Astrocyte (in vitro differentiated cells and primary cell): ENCODE results near the gene SIRT2. TPM values are rescaled to one million over a fixed set of nuclear protein-coding genes. Genes with fewer than 3 reads are reported as not detected.

Experiments used
- DNase-seq: peaks from one replicate; pipeline ENCODE4 v3.0.0-alpha.2; 2010; ENCODE audit warnings: low read depth
- FAIRE-seq: peaks from 2 replicates; lab custom pipeline; 2011; peaks lifted over from hg19 to GRCh38; lab: Jason Lieb, UNC
- H2AFZ ChIP-seq: 2 replicates; pipeline ENCODE4 v1.6.0; 2012; ENCODE audit warnings: low read depth, low read length, inconsistent platforms
- H3K27ac ChIP-seq: 2 replicates; pipeline ENCODE4 v1.5.1; 2011; ENCODE audit warnings: low read depth, low read length, inconsistent platforms
- H3K27me3 ChIP-seq: 2 replicates; pipeline ENCODE4 v1.6.0; 2011; ENCODE audit warnings: low read length, inconsistent platforms; ENCODE audit not compliant: insufficient read depth
- H3K36me3 ChIP-seq: 2 replicates; pipeline ENCODE4 v1.5.1; 2011; ENCODE audit warnings: low read length, inconsistent platforms; ENCODE audit not compliant: insufficient read depth
- H3K4me1 ChIP-seq: 2 replicates; pipeline ENCODE4 v1.5.1; 2011; ENCODE audit warnings: low read length, inconsistent platforms; ENCODE audit not compliant: insufficient read depth
- H3K4me2 ChIP-seq: 2 replicates; pipeline ENCODE4 v1.6.0; 2012; ENCODE audit warnings: low read length, inconsistent platforms
- H3K4me3 ChIP-seq: 2 replicates; pipeline ENCODE4 v1.5.1; 2011; ENCODE audit warnings: low read depth, mild to moderate bottlenecking, low read length, inconsistent platforms; ENCODE audit not compliant: insufficient read depth
- H3K79me2 ChIP-seq: 2 replicates; pipeline ENCODE4 v1.6.0; 2012; ENCODE audit warnings: mild to moderate bottlenecking, low read length, inconsistent platforms; ENCODE audit not compliant: insufficient read depth
- H3K9ac ChIP-seq: 2 replicates; pipeline ENCODE4 v1.6.0; 2012; ENCODE audit warnings: mild to moderate bottlenecking, low read length, inconsistent platforms
- H3K9me3 ChIP-seq: 2 replicates; pipeline ENCODE4 v1.5.1; 2012; ENCODE audit warnings: low read depth, mild to moderate bottlenecking, low read length, inconsistent platforms; ENCODE audit not compliant: insufficient read depth
- H4K20me1 ChIP-seq: 2 replicates; pipeline ENCODE4 v1.6.0; 2012; ENCODE audit warnings: low read length, inconsistent platforms; ENCODE audit not compliant: insufficient read depth
- H3K27ac Mint-ChIP-seq: one replicate; pipeline ENCODE4 v1.8.0; 2021; ENCODE audit warnings: mild to moderate bottlenecking, mixed read lengths; ENCODE audit not compliant: unreplicated experiment
- H3K27me3 Mint-ChIP-seq: one replicate; pipeline ENCODE4 v1.8.0; 2021; ENCODE audit warnings: low read depth, mixed read lengths; ENCODE audit not compliant: unreplicated experiment
- H3K36me3 Mint-ChIP-seq: one replicate; pipeline ENCODE4 v1.8.0; 2021; ENCODE audit warnings: low read depth, mixed read lengths; ENCODE audit not compliant: unreplicated experiment
- H3K4me1 Mint-ChIP-seq: one replicate; pipeline ENCODE4 v1.8.0; 2021; ENCODE audit warnings: low read depth, mixed read lengths; ENCODE audit not compliant: unreplicated experiment
- H3K4me3 Mint-ChIP-seq: one replicate; pipeline ENCODE4 v1.8.0; 2021; ENCODE audit warnings: mild to moderate bottlenecking, moderate library complexity, mixed read lengths; ENCODE audit not compliant: unreplicated experiment
- H3K9me3 Mint-ChIP-seq: one replicate; pipeline ENCODE4 v1.8.0; 2021; ENCODE audit warnings: mild to moderate bottlenecking, mixed read lengths; ENCODE audit not compliant: unreplicated experiment
- EZH2 ChIP-seq: IDR thresholded peaks from 2 replicates; pipeline ENCODE4 v1.6.1; 2012; ENCODE audit warnings: mild to moderate bottlenecking, low read length, inconsistent platforms; ENCODE audit not compliant: insufficient read depth
- total RNA-seq: library from RNA; stranded (reverse); gene quantifications from 2 replicates; pipeline ENCODE4 v1.2.1, GENCODE V29; 2021
- TF ChIP-seq, protein P1 (sequence below): IDR thresholded peaks from 2 replicates; pipeline ENCODE4 v1.5.1; 2011; ENCODE audit warnings: low read depth, mild to moderate bottlenecking, inconsistent platforms, low read length, moderate library complexity; ENCODE audit not compliant: insufficient read depth

The SIRT2 gene
- total RNA-seq, 1 donor from 2014 or later = 35.7 TPM

DNA sequence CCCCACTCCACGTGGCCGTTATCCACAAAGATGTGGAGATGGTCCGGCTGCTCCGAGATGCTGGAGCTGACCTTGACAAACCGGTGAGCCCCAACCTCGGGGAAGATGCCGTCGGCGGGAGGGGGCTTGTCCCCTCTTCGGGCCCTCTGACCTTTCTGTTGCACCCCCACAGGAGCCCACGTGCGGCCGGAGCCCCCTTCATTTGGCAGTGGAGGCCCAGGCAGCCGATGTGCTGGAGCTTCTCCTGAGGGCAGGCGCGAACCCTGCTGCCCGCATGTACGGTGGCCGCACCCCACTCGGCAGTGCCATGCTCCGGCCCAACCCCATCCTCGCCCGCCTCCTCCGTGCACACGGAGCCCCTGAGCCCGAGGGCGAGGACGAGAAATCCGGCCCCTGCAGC, 7.8 kb upstream of the SIRT2 start:
- no peaks in the 10 kb centered on the region for H3K9me3 ChIP-seq
- DNase-seq (no peak), FAIRE-seq (no peak)
- no peaks in the 10 kb centered on the region for H3K4me1 ChIP-seq
- H3K4me3 Mint-ChIP-seq = no peak overlapping the region
- no peaks in the 10 kb centered on the region for H3K36me3 ChIP-seq
- peaks cover 7% of the 10 kb centered on the region for H4K20me1 ChIP-seq
- H3K36me3 Mint-ChIP-seq = peaks cover 23% of the 10 kb centered on the region
- no peaks in the 10 kb centered on the region for H3K4me1 Mint-ChIP-seq
- no peak overlapping the region for H2AFZ ChIP-seq
- peaks cover 6% of the 10 kb centered on the region for H3K79me2 ChIP-seq
- H3K4me2 ChIP-seq = no peak overlapping the region
- H3K27ac Mint-ChIP-seq = no peak overlapping the region
- no peak overlapping the region for H3K4me3 ChIP-seq
- H3K27me3 ChIP-seq = peaks cover 4% of the 10 kb centered on the region
- peaks cover 5% of the 10 kb centered on the region for H3K9me3 Mint-ChIP-seq
- no peak overlapping the region for H3K9ac ChIP-seq
- H3K27me3 Mint-ChIP-seq = no peaks in the 10 kb centered on the region
- H3K27ac ChIP-seq = no peak overlapping the region
- TF ChIP-seq EZH2 = no peak
- TF ChIP-seq, protein P1, sequence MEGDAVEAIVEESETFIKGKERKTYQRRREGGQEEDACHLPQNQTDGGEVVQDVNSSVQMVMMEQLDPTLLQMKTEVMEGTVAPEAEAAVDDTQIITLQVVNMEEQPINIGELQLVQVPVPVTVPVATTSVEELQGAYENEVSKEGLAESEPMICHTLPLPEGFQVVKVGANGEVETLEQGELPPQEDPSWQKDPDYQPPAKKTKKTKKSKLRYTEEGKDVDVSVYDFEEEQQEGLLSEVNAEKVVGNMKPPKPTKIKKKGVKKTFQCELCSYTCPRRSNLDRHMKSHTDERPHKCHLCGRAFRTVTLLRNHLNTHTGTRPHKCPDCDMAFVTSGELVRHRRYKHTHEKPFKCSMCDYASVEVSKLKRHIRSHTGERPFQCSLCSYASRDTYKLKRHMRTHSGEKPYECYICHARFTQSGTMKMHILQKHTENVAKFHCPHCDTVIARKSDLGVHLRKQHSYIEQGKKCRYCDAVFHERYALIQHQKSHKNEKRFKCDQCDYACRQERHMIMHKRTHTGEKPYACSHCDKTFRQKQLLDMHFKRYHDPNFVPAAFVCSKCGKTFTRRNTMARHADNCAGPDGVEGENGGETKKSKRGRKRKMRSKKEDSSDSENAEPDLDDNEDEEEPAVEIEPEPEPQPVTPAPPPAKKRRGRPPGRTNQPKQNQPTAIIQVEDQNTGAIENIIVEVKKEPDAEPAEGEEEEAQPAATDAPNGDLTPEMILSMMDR = no peak

DNA sequence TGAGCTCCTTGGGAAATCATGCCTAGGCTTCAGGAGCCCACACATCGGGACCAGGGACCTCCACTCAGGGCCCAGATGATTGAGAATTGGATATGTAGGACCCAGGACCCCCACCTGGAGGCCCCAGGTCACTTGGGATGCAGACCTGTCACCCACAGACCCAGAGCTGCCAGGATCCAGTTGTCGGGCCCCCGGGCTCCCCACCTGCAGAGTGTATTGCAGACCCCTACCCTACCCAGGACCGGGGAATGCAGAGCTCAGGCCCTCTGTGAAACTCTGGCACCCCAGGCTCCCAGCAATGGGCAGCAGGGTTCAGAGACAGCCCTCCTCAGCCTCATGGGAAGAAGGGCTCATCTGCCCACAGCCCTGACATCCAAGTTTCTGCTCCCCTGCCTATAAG, 6.2 kb upstream of the SIRT2 start:
- Histone ChIP-seq H3K4me1 (peaks cover 2% of the 10 kb centered on the region), H4K20me1 (peaks cover 7% of the 10 kb centered on the region), H3K36me3 (no peaks in the 10 kb centered on the region), H3K79me2 (peaks cover 17% of the 10 kb centered on the region), H3K4me3 (no peak overlapping the region), H3K9ac (no peak overlapping the region), H2AFZ (no peak overlapping the region), H3K27ac (no peak overlapping the region), H3K9me3 (no peaks in the 10 kb centered on the region), H3K4me2 (no peak overlapping the region), H3K27me3 (no peaks in the 10 kb centered on the region)
- H3K27ac Mint-ChIP-seq = no peak overlapping the region
- DNase-seq (no peak), FAIRE-seq (no peak)
- no peaks in the 10 kb centered on the region for H3K27me3 Mint-ChIP-seq
- H3K4me1 Mint-ChIP-seq = peaks cover 3% of the 10 kb centered on the region
- H3K4me3 Mint-ChIP-seq = no peak overlapping the region
- H3K9me3 Mint-ChIP-seq = peaks cover 5% of the 10 kb centered on the region
- H3K36me3 Mint-ChIP-seq = peaks cover 23% of the 10 kb centered on the region
- TF ChIP-seq, protein P1 = no peak
- TF ChIP-seq EZH2 = no peak

DNA sequence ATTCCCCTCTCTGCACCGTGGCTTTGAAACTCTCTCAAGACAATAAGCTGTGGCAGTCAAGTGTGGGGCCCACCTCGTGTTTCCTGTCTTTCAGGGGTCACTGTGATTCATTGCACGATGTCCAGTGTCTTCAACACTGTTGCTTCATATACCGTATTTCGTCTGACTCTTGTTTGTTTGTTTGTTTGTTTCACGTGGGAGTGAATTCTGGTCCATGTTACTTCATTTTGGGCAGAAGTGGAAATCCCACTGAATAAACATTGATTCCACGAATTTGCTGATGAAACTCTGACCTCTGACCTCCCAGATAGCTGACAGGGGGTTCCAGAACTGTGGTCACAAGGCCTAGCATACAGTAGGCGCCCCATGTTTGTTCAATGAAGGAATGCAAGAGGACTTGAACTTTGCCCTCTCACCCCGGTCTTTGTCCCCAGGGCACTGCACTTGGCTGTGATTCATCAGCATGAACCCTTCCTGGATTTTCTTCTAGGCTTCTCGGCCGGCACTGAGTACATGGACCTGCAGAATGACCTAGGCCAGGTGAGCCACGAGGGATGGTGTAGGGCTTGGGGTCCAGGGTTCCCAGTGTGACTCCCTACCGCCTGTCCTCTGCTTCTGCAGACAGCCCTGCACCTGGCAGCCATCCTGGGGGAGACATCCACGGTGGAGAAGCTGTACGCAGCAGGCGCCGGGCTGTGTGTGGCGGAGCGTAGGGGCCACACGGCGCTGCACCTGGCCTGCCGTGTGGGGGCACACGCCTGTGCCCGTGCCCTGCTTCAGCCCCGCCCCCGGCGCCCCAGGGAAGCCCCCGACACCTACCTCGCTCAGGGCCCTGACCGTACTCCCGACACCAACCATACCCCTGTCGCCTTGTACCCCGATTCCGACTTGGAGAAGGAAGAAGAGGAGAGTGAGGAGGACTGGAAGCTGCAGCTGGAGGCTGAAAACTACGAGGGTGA, 5.4 kb upstream of the SIRT2 start:
- no peak overlapping the region for H3K4me3 Mint-ChIP-seq
- no peak for FAIRE-seq
- Histone ChIP-seq H4K20me1 (peaks cover 7% of the 10 kb centered on the region), H3K27me3 (no peaks in the 10 kb centered on the region), H3K27ac (no peak overlapping the region), H3K4me2 (no peak overlapping the region), H2AFZ (no peak overlapping the region), H3K79me2 (peaks cover 25% of the 10 kb centered on the region), H3K36me3 (no peaks in the 10 kb centered on the region), H3K9me3 (no peaks in the 10 kb centered on the region), H3K4me3 (no peak overlapping the region), H3K4me1 (peaks cover 3% of the 10 kb centered on the region), H3K9ac (no peak overlapping the region)
- H3K27me3 Mint-ChIP-seq = no peaks in the 10 kb centered on the region
- TF ChIP-seq, protein P1 = no peak
- no peak for TF ChIP-seq EZH2
- peaks cover 4% of the 10 kb centered on the region for H3K4me1 Mint-ChIP-seq
- peaks cover 23% of the 10 kb centered on the region for H3K36me3 Mint-ChIP-seq
- peaks cover 5% of the 10 kb centered on the region for H3K9me3 Mint-ChIP-seq
- no peak overlapping the region for H3K27ac Mint-ChIP-seq
- no peak for DNase-seq
